BLaER1 treated with 17β-estradiol and CSF1 and Interleukin-3, amounts not matched to agents 10 nM and 100 nM (cell line): ENCODE data around the gene OR2AE1.
A peak's percentile ranks its signal among the peaks of the same experiment; 100 is the strongest.

Source experiments
- H3K27ac ChIP-seq, 11 experiments: shearing (Covaris generic); formaldehyde crosslinking; 2 replicates each; pipeline ENCODE4 v1.8.1; 2022
- H3K27me3 ChIP-seq, 11 experiments: shearing (Covaris generic); formaldehyde crosslinking; 2 replicates each; pipeline ENCODE4 v1.8.1; 2022
- H3K36me3 ChIP-seq, 11 experiments: shearing (Covaris generic); formaldehyde crosslinking; 2 replicates each; pipeline ENCODE4 v1.8.1; 2022
- H3K4me1 ChIP-seq, 10 experiments: shearing (Covaris generic); formaldehyde crosslinking; 2 replicates each; pipeline ENCODE4 v1.8.1; 2022
- H3K4me2 ChIP-seq, 11 experiments: shearing (Covaris generic); formaldehyde crosslinking; 2 replicates each; pipeline ENCODE4 v1.8.1; 2022
- H3K4me3 ChIP-seq, 10 experiments: shearing (Covaris generic); formaldehyde crosslinking; 2 replicates each; pipeline ENCODE4 v1.8.1; 2022
- H3K9ac ChIP-seq, 11 experiments: shearing (Covaris generic); formaldehyde crosslinking; 2 replicates each; pipeline ENCODE4 v1.8.1; 2022
- H3K9me3 ChIP-seq, 11 experiments: shearing (Covaris generic); formaldehyde crosslinking; replicated peaks in 1 of 11; 2 replicates each; pipeline ENCODE4 v1.8.1; 2022
- H4K20me1 ChIP-seq, 11 experiments: shearing (Covaris generic); formaldehyde crosslinking; 2 replicates each; pipeline ENCODE4 v1.8.1; 2022
- Cebpa-rat ChIP-seq, 11 experiments: shearing (Covaris generic); IDR thresholded peaks; 2 replicates each; pipeline ENCODE4 v1.8.1; 2022

The OR2AE1 gene

GRCh38 chr7:99876933-99877332 lies at the start of gene OR2AE1:
Gene OR2AE1 (minus strand): TSS chr7:99877033. CDS start chr7:99877033, 0 bp downstream.
- H3K4me1 ChIP-seq: no peaks in the 10 kb centered on the region
- no peak within 1 kb of the TSS for H3K4me2 ChIP-seq
- H3K9ac ChIP-seq: no peak within 1 kb of the TSS
- no peaks in the 10 kb centered on the region for H3K9me3 ChIP-seq
- H3K27me3 ChIP-seq: no peaks in the 10 kb centered on the region
- no peaks in the 10 kb centered on the region for H3K36me3 ChIP-seq
- H3K27ac ChIP-seq: no peak within 1 kb of the TSS
- no peaks in the 10 kb centered on the region for H4K20me1 ChIP-seq
- H3K4me3 ChIP-seq: no peak within 1 kb of the TSS
- TF ChIP-seq Cebpa-rat (IDR thresholded peaks at IDR 0.05): no peak

GRCh38 chr7:99926321-99926720 lies 49.5 kb upstream of the OR2AE1 start:
- peaks cover 10 to 29% (median 17%) of the 10 kb centered on the region in 10 experiments; a peak in 18 of 20 replicates for H3K4me1 ChIP-seq
- TF ChIP-seq Cebpa-rat (IDR thresholded peaks at IDR 0.05): no peak
- H3K9me3 ChIP-seq: peaks cover 0 to 6% (median 4%) of the 10 kb centered on the region in 11 experiments; a peak in 7 of 22 replicates
- no peak overlapping the region for H3K9ac ChIP-seq
- H4K20me1 ChIP-seq: no peaks in the 10 kb centered on the region
- peak overlapping the region in 2 of 11 experiments; percentile 42 to 45; a peak in 4 of 22 replicates for H3K27ac ChIP-seq
- H3K36me3 ChIP-seq: peaks cover 0 to 7% (median 5%) of the 10 kb centered on the region in 11 experiments; a peak in 11 of 22 replicates
- H3K4me2 ChIP-seq: peak overlapping the region in 5 of 11 experiments; percentile 8 to 68 (median 36); a peak in 6 of 22 replicates
- no peak overlapping the region for H3K4me3 ChIP-seq
- peaks cover 0 to 23% (median 16%) of the 10 kb centered on the region in 11 experiments; a peak in 13 of 22 replicates for H3K27me3 ChIP-seq

GRCh38 chr7:99923200-99923599 lies 46.4 kb upstream of the OR2AE1 start:
- Histone ChIP-seq H3K9me3 (peaks cover 0 to 20% (median 12%) of the 10 kb centered on the region in 11 experiments; a peak in 10 of 22 replicates), H3K27me3 (peaks cover 0 to 11% (median 6%) of the 10 kb centered on the region in 11 experiments; a peak in 11 of 22 replicates), H3K36me3 (peaks cover 0 to 13% (median 9%) of the 10 kb centered on the region in 11 experiments; a peak in 11 of 22 replicates), H3K27ac (no peak overlapping the region), H3K4me1 (peaks cover 8 to 28% (median 13%) of the 10 kb centered on the region in 10 experiments), H3K9ac (no peak overlapping the region), H3K4me3 (no peak overlapping the region), H4K20me1 (peaks cover 0 to 9% (median 6%) of the 10 kb centered on the region in 11 experiments; a peak in 12 of 22 replicates), H3K4me2 (no peak overlapping the region)
- TF ChIP-seq Cebpa-rat (IDR thresholded peaks at IDR 0.05): no peak

GRCh38 chr7:99920149-99920548 lies 43.3 kb upstream of the OR2AE1 start:
- Histone ChIP-seq H3K27ac (peak overlapping the region; percentile 86 to 98 (median 93); a peak in 21 of 22 replicates), H3K27me3 (no peaks in the 10 kb centered on the region), H3K9ac (peak overlapping the region; percentile 89 to 98 (median 94); a peak in 21 of 22 replicates), H3K36me3 (peaks cover 25 to 42% (median 35%) of the 10 kb centered on the region in 11 experiments; a peak in 21 of 22 replicates), H4K20me1 (peaks cover 27 to 40% (median 36%) of the 10 kb centered on the region in 11 experiments; a peak in 20 of 22 replicates), H3K4me2 (peak overlapping the region; percentile 86 to 99 (median 93)), H3K4me3 (peak overlapping the region; percentile 79 to 99 (median 92)), H3K9me3 (peaks cover 0 to 20% (median 12%) of the 10 kb centered on the region in 11 experiments; a peak in 10 of 22 replicates), H3K4me1 (peaks cover 23 to 45% (median 39%) of the 10 kb centered on the region in 10 experiments)
- no peak for TF ChIP-seq Cebpa-rat (IDR thresholded peaks at IDR 0.05)

- H3K9ac ChIP-seq: peak overlapping the region; percentile 89 to 98 (median 94)
- peak overlapping the region; percentile 86 to 98 (median 93) for H3K27ac ChIP-seq
- H3K4me2 ChIP-seq: peak overlapping the region; percentile 86 to 99 (median 93)
- H3K36me3 ChIP-seq: peaks cover 29 to 45% (median 39%) of the 10 kb centered on the region in 11 experiments; a peak in 21 of 22 replicates
- H3K27me3 ChIP-seq: no peaks in the 10 kb centered on the region
- H3K9me3 ChIP-seq: peaks cover 0 to 20% (median 12%) of the 10 kb centered on the region in 11 experiments; a peak in 10 of 22 replicates
- no peak for TF ChIP-seq Cebpa-rat (IDR thresholded peaks at IDR 0.05)
- H3K4me3 ChIP-seq: peak overlapping the region; percentile 79 to 99 (median 92)
- peaks cover 31 to 44% (median 40%) of the 10 kb centered on the region in 11 experiments; a peak in 20 of 22 replicates for H4K20me1 ChIP-seq
- H3K4me1 ChIP-seq: peaks cover 23 to 45% (median 39%) of the 10 kb centered on the region in 10 experiments
These were observed 42.9 kb upstream of the OR2AE1 start for GRCh38 chr7:99919814-99920112.

GRCh38 chr7:99918959-99919813 lies 42.4 kb upstream of the OR2AE1 start, which contains the start of gene TRIM4:
Gene TRIM4 (minus strand): TSS chr7:99919530. CDS start chr7:99919401, 129 bp downstream.
- Histone ChIP-seq H3K9ac (peak within 1 kb of the TSS; percentile 89 to 98 (median 94)), H3K27me3 (no peaks in the 10 kb centered on the region), H3K4me3 (peak within 1 kb of the TSS; percentile 79 to 99 (median 92)), H3K36me3 (peaks cover 30 to 51% (median 40%) of the 10 kb centered on the region in 11 experiments; a peak in 21 of 22 replicates), H3K4me2 (peak within 1 kb of the TSS; percentile 86 to 99 (median 93)), H3K4me1 (peaks cover 27 to 46% (median 43%) of the 10 kb centered on the region in 10 experiments), H3K27ac (peak within 1 kb of the TSS; percentile 86 to 98 (median 93)), H3K9me3 (peaks cover 0 to 20% (median 12%) of the 10 kb centered on the region in 11 experiments; a peak in 10 of 22 replicates), H4K20me1 (peaks cover 36 to 49% (median 46%) of the 10 kb centered on the region in 11 experiments)
- no peak for TF ChIP-seq Cebpa-rat (IDR thresholded peaks at IDR 0.05)

- Histone ChIP-seq H3K36me3 (peaks cover 61 to 87% (median 77%) of the 10 kb centered on the region in 11 experiments), H3K9me3 (no peaks in the 10 kb centered on the region), H3K4me1 (peaks cover 9 to 31% (median 24%) of the 10 kb centered on the region in 10 experiments), H3K27me3 (no peaks in the 10 kb centered on the region), H3K9ac (peak overlapping the region in 1 of 11 experiments; percentile 17; a peak in 4 of 22 replicates), H3K4me2 (peak overlapping the region in 8 of 11 experiments; percentile 9 to 55 (median 26); a peak in 13 of 22 replicates), H3K4me3 (no peak overlapping the region), H4K20me1 (peaks cover 53 to 94% (median 74%) of the 10 kb centered on the region in 11 experiments; a peak in 21 of 22 replicates), H3K27ac (no peak overlapping the region)
- no peak for TF ChIP-seq Cebpa-rat (IDR thresholded peaks at IDR 0.05)
These were observed 34.1 kb upstream of the OR2AE1 start for GRCh38 chr7:99910976-99911375.

GRCh38 chr7:99901581-99901980 lies 24.7 kb upstream of the OR2AE1 start:
- TF ChIP-seq Cebpa-rat (IDR thresholded peaks at IDR 0.05): no peak
- Histone ChIP-seq H3K36me3 (peaks cover 86 to 99% (median 91%) of the 10 kb centered on the region in 11 experiments), H3K27me3 (no peaks in the 10 kb centered on the region), H3K9me3 (peaks cover 0 to 10% (median 5%) of the 10 kb centered on the region in 11 experiments; a peak in 11 of 22 replicates), H3K4me3 (no peak overlapping the region), H3K4me1 (peaks cover 0 to 10% (median 0%) of the 10 kb centered on the region in 10 experiments; a peak in 2 of 20 replicates), H3K4me2 (no peak overlapping the region), H3K9ac (no peak overlapping the region), H3K27ac (no peak overlapping the region), H4K20me1 (peaks cover 0 to 16% (median 2%) of the 10 kb centered on the region in 11 experiments; a peak in 8 of 22 replicates)
